Gastrocnemius medialis (tissue), 4 donors: ENCODE data around the gene PDE9A.

Experiments
- POLR2A ChIP-seq, 2 donors: fragments of 450-650 bp; IDR thresholded peaks; one replicate each; pipeline ENCODE4 v1.6.1; 2017; ENCODE audit warnings: antibody characterized with exemption in 2 of 2, mild to moderate bottlenecking in 2 of 2, moderate library complexity in 2 of 2
- TF ChIP-seq, protein P1 (sequence below), 5 experiments: fragments of 450-650 bp in 3 of 5; fragments of 200-600 bp in 2 of 5; sonication (generic) in 2 of 5; IDR thresholded peaks in 4 of 5; conservative IDR thresholded peaks in 1 of 5; 1 replicate in 4 of 5; 2 replicates in 1 of 5; pipeline ENCODE4 v1.5.1; 2016 to 2019; ENCODE audit warnings: antibody characterized with exemption in 5 of 5, mild to moderate bottlenecking in 3 of 5, moderate library complexity in 3 of 5

DNA sequence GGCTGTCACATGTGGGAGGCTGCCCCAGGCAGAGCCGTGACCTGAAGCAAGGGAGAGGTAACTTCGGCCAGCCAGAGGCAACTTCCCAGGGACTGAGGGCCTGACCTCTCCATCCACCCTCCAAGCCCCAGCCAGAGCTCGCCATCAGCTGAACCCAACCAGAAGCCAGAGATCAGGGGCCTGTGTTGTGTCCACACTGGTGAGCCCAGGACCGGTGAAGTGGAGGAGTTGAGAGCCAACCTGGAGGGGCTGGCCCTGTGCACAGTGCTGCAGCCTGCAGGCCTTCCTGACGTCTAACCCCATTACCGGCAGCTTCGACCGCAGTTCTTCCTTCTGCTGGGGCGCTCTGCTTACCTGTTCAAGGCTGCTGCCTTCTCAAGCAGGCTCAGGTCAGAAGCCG lies 19.6 kb upstream of the PDE9A start:
- TF ChIP-seq, protein P1, sequence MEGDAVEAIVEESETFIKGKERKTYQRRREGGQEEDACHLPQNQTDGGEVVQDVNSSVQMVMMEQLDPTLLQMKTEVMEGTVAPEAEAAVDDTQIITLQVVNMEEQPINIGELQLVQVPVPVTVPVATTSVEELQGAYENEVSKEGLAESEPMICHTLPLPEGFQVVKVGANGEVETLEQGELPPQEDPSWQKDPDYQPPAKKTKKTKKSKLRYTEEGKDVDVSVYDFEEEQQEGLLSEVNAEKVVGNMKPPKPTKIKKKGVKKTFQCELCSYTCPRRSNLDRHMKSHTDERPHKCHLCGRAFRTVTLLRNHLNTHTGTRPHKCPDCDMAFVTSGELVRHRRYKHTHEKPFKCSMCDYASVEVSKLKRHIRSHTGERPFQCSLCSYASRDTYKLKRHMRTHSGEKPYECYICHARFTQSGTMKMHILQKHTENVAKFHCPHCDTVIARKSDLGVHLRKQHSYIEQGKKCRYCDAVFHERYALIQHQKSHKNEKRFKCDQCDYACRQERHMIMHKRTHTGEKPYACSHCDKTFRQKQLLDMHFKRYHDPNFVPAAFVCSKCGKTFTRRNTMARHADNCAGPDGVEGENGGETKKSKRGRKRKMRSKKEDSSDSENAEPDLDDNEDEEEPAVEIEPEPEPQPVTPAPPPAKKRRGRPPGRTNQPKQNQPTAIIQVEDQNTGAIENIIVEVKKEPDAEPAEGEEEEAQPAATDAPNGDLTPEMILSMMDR (IDR thresholded peaks at IDR 0.05 in 4 of 5, conservative IDR thresholded peaks at IDR 0.05 in 1 of 5): no peak
- TF ChIP-seq POLR2A (IDR thresholded peaks at IDR 0.05): no peak
